Thoracic aorta (tissue), 2 donors: ENCODE results near the gene ZFYVE28. TPM values are rescaled to one million over a fixed set of nuclear protein-coding genes. Genes with fewer than 3 reads are reported as not detected.
A peak's percentile ranks its signal among the peaks of the same experiment; 100 is the strongest.

ENCODE experiments used
- ATAC-seq: fragments of 150-250 bp; one replicate; pipeline ENCODE4 v1.8.0; 2017; ENCODE audit warnings: low read depth; ENCODE audit not compliant: insufficient number of reproducible peaks, low FRiP score
- DNase-seq: peaks from one replicate; pipeline ENCODE4 v3.0.0-alpha.2; 2020; ENCODE audit warnings: low spot score
- H3K27ac ChIP-seq, 2 donors: fragments of 200-600 bp; sonication (generic); 1 replicate in 1 of 2; 2 replicates in 1 of 2; pipeline ENCODE4 v1.5.1; 2016; ENCODE audit warnings: mild to moderate bottlenecking in 2 of 2, moderate library complexity in 2 of 2
- H3K27me3 ChIP-seq: fragments of 200-600 bp; sonication (generic); replicated peaks from 2 replicates; pipeline ENCODE4 v1.6.0; 2016; ENCODE audit warnings: mild to moderate bottlenecking; ENCODE audit not compliant: insufficient read depth
- H3K36me3 ChIP-seq: fragments of 200-600 bp; sonication (generic); one replicate; pipeline ENCODE4 v1.5.1; 2016
- H3K4me1 ChIP-seq, 2 donors: fragments of 200-600 bp; sonication (generic); 1 replicate in 1 of 2; 2 replicates in 1 of 2; pipeline versions ENCODE4 v1.5.1 to v1.6.0; 2016; ENCODE audit warnings: low read depth in 2 of 2, mild to moderate bottlenecking in 1 of 2; ENCODE audit not compliant: control insufficient read depth in 1 of 2
- H3K4me3 ChIP-seq: fragments of 200-600 bp; sonication (generic); 2 replicates; pipeline ENCODE4 v1.5.1; 2016; ENCODE audit warnings: mild to moderate bottlenecking
- H3K9me3 ChIP-seq: fragments of 200-600 bp; sonication (generic); 2 replicates; pipeline ENCODE4 v1.5.1; 2016
- total RNA-seq, 2 donors: library from RNA; depleted of rRNA; stranded (reverse); fragments of >200 nt; gene quantifications; one replicate each; pipeline versions ENCODE4 v1.1.0 to v1.2.3, GENCODE V29; 2016
- TF ChIP-seq, protein P1 (sequence below): fragments of 200-600 bp; sonication (generic); IDR thresholded peaks from one replicate; pipeline ENCODE4 v1.5.1; 2019; ENCODE audit warnings: antibody characterized with exemption

Gene ZFYVE28
- total RNA-seq, 2 donors from 2014 or later, result 11.5 to 20.2 TPM

DNA sequence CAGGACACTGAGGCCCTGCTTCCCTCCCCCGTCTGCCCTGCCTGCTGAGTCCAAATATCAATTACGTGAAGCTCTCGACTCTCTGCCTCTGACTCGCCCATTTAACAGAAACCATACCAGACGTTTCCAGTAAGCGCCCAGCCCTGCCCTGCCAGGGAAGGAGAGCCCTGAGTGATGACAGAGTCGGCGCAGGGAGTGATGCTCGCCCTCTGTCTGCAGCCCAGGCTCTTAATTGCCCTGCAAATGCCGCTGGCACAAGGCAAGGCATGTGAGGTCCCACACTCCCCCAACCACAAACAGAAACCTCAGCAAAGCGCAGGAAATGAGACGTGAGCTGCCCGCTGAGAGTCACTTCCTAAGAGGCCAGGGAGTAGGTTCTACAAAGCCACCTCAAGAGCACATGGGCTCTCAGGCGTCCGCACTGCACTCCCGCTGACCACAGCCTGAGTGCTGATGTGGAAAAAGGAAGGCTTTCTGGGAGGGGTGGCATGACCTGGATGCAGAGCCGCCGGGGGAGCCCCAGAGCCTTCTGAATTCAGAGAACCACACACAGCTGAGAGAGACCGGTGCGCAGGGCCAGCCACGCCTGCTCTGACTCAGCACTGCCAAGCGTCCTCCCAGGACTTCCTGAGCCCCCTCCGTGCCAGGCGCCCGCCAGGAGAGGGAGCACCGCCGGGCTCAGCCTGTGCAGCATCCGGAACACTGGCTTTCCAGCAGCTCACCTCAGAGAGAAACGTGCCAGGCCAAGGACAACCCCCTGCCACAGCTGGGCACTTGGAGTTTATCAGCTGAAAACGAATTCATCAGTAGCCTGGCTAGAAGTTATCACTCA, 5.3 kb downstream of the ZFYVE28 start:
- no peaks in the 10 kb centered on the region for H3K9me3 ChIP-seq
- DNase-seq (peak; percentile 55), ATAC-seq (peak; percentile 62)
- H3K4me1 ChIP-seq, result peaks cover 23 to 43% of the 10 kb centered on the region in 2 donors
- H3K27me3 ChIP-seq, result no peaks in the 10 kb centered on the region
- H3K27ac ChIP-seq, result peak overlapping the region; percentile 28 to 56
- TF ChIP-seq, protein P1, sequence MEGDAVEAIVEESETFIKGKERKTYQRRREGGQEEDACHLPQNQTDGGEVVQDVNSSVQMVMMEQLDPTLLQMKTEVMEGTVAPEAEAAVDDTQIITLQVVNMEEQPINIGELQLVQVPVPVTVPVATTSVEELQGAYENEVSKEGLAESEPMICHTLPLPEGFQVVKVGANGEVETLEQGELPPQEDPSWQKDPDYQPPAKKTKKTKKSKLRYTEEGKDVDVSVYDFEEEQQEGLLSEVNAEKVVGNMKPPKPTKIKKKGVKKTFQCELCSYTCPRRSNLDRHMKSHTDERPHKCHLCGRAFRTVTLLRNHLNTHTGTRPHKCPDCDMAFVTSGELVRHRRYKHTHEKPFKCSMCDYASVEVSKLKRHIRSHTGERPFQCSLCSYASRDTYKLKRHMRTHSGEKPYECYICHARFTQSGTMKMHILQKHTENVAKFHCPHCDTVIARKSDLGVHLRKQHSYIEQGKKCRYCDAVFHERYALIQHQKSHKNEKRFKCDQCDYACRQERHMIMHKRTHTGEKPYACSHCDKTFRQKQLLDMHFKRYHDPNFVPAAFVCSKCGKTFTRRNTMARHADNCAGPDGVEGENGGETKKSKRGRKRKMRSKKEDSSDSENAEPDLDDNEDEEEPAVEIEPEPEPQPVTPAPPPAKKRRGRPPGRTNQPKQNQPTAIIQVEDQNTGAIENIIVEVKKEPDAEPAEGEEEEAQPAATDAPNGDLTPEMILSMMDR, result peak; percentile 42
- no peaks in the 10 kb centered on the region for H3K36me3 ChIP-seq
- peak overlapping the region; percentile 68 for H3K4me3 ChIP-seq

DNA sequence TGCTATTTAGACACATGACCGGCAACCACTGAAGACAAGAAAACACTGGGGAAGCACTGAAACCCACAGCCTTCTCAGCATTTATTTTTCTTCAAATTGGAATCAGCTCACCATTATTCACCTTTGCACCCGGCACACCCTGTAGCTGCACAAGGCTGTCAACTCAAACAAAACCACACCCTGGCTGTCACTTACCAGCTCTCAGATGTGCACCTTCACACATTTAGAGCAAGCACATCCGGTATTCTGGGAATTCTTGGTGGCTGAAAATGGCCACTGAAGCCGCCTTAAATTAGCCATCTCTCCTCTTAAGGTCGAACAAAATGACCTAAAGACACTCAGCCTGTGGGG, 5.9 kb downstream of the ZFYVE28 start:
- TF ChIP-seq, protein P1, result no peak
- peak overlapping the region; percentile 68 for H3K4me3 ChIP-seq
- H3K27ac ChIP-seq, result peak overlapping the region in 1 of 2 donors; percentile 56
- ATAC-seq (no peak), DNase-seq (no peak)
- no peaks in the 10 kb centered on the region for H3K36me3 ChIP-seq
- H3K27me3 ChIP-seq, result no peaks in the 10 kb centered on the region
- no peaks in the 10 kb centered on the region for H3K9me3 ChIP-seq
- H3K4me1 ChIP-seq, result peaks cover 18 to 37% of the 10 kb centered on the region in 2 donors

DNA sequence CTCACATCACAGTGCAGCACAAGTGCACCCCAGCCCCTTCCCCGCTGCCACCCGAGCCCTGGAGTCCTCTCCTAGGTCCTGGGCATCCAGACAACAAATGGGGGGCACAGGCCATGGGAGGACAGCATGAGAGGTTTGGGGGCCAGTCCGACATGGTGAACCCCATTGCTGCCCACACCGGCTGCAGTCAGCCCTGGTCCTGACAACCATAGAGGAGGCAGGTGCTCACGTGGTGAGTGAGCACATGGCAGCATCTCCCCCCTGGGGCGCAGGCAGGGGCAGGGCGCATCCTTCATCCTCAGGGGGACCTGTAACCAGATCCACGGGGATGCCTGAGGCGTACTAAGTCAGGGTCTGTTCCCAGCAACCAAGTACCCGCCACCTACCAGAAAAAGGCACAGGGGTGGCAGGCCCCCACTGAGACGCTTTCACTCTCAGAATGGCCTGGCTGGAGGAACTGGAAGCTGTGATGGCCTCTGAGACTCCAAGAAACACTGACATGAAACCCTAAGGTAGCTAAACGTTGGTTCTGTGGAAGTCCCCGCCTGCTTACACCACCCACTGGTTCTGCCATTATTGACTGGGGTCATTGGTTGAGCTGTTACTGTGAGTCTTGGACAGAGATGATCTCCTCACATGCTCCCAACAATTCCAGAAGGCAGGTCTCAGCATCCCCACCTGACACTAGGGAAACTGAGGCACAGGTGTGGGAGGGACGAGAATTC, 6.5 kb downstream of the ZFYVE28 start:
- no peak for ATAC-seq
- H3K27ac ChIP-seq, result peak overlapping the region in 1 of 2 donors; percentile 56
- DNase-seq, result no peak
- no peaks in the 10 kb centered on the region for H3K9me3 ChIP-seq
- H3K4me3 ChIP-seq, result peak overlapping the region; percentile 68
- TF ChIP-seq, protein P1, result no peak
- H3K36me3 ChIP-seq, result no peaks in the 10 kb centered on the region
- no peaks in the 10 kb centered on the region for H3K27me3 ChIP-seq
- H3K4me1 ChIP-seq, result peaks cover 17 to 33% of the 10 kb centered on the region in 2 donors

DNA sequence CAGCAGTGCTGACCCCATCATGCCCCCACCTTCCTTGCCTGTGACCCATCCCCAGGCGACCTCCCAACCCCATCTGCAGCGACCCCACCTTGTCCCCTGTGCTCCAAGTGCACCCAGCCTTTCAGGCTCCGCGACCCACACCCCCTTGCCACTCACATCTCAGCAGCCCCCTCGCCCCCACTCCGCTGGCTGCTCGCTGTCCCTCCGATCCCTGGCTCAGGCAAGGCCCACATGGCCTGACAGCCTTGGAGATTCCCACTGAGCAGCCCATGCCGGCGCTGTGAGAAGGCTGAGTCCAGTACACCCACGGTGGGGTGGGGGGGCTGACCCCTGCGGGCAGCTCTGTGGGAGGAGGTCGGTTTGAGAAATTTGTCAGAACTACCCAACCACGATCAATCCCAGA, 9.1 kb downstream of the ZFYVE28 start:
- no peak overlapping the region for H3K4me3 ChIP-seq
- H3K4me1 ChIP-seq, result peaks cover 17 to 23% of the 10 kb centered on the region in 2 donors
- ATAC-seq (no peak), DNase-seq (no peak)
- TF ChIP-seq, protein P1, result no peak
- H3K27ac ChIP-seq, result no peak overlapping the region
- no peaks in the 10 kb centered on the region for H3K36me3 ChIP-seq
- no peaks in the 10 kb centered on the region for H3K27me3 ChIP-seq
- no peaks in the 10 kb centered on the region for H3K9me3 ChIP-seq

DNA sequence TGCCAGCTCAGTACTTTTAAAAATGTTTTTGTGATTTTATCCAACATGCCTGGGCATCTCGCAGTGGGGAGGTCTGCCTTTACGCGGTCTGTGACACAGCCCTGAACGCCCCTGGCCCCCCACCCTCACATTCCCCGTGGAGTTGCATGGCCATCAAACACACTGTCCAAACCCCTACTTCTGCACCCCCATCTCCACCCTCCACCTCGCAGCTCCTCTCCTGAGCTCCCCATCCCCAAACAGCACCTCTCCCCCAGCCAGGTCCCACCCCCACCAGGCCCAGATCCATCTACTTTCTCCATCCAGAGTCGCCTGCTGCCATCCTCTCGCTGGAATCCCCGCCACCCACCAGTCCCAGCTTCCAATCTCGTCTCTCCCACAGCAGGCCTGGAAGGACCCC, 9.5 kb downstream of the ZFYVE28 start:
- ATAC-seq (no peak), DNase-seq (no peak)
- H3K4me3 ChIP-seq, result no peak overlapping the region
- TF ChIP-seq, protein P1, result no peak
- no peak overlapping the region for H3K27ac ChIP-seq
- no peaks in the 10 kb centered on the region for H3K9me3 ChIP-seq
- no peaks in the 10 kb centered on the region for H3K27me3 ChIP-seq
- H3K36me3 ChIP-seq, result no peaks in the 10 kb centered on the region
- peaks cover 15 to 19% of the 10 kb centered on the region in 2 donors for H3K4me1 ChIP-seq
